GM06990 (cell line): Measurements from ENCODE around the gene NUMBL.

ENCODE experiments used
- DNase-seq: peaks from one replicate; pipeline ENCODE4 v3.0.0-alpha.2; 2011; ENCODE audit not compliant: insufficient read length; ENCODE audit errors: extremely low read depth
- H3K27me3 ChIP-seq: replicated peaks from 2 replicates; pipeline ENCODE4 v1.6.0; 2011; ENCODE audit warnings: low read length; ENCODE audit not compliant: control insufficient read depth, insufficient read depth
- H3K36me3 ChIP-seq: 2 replicates; pipeline ENCODE4 v1.5.1; 2011; ENCODE audit warnings: low read length; ENCODE audit not compliant: control insufficient read depth, insufficient read depth
- H3K4me3 ChIP-seq: replicated peaks from 2 replicates; pipeline ENCODE4 v1.5.1; 2011; ENCODE audit warnings: low read depth, mild to moderate bottlenecking, control low read depth, low read length
- CTCF ChIP-seq: IDR thresholded peaks from 2 replicates; pipeline ENCODE4 v1.5.1; 2011; ENCODE audit warnings: low read length, control low read depth, mild to moderate bottlenecking, inconsistent platforms; ENCODE audit not compliant: insufficient read depth, poor library complexity, severe bottlenecking

Gene NUMBL

GRCh38 chr19:40642757-40643305 lies 47.6 kb downstream of the NUMBL start:
- Histone ChIP-seq H3K4me3 (no peak overlapping the region), H3K27me3 (no peaks in the 10 kb centered on the region), H3K36me3 (no peaks in the 10 kb centered on the region)
- no peak for TF ChIP-seq CTCF
- DNase-seq, result no peak

- Histone ChIP-seq H3K36me3 (no peaks in the 10 kb centered on the region), H3K27me3 (no peaks in the 10 kb centered on the region), H3K4me3 (no peak overlapping the region)
- DNase-seq, result no peak
- TF ChIP-seq CTCF, result no peak
These were observed 48.3 kb downstream of the NUMBL start for GRCh38 chr19:40642051-40642706.

GRCh38 chr19:40641281-40641680 lies 49.2 kb downstream of the NUMBL start:
- no peak for TF ChIP-seq CTCF
- Histone ChIP-seq H3K4me3 (no peak overlapping the region), H3K36me3 (no peaks in the 10 kb centered on the region), H3K27me3 (no peaks in the 10 kb centered on the region)
- no peak for DNase-seq

GRCh38 chr19:40640744-40641143 lies 49.7 kb downstream of the NUMBL start:
- TF ChIP-seq CTCF, result no peak
- DNase-seq, result no peak
- Histone ChIP-seq H3K27me3 (no peaks in the 10 kb centered on the region), H3K4me3 (no peak overlapping the region), H3K36me3 (no peaks in the 10 kb centered on the region)

- no peak for DNase-seq
- no peak for TF ChIP-seq CTCF
- no peaks in the 10 kb centered on the region for H3K27me3 ChIP-seq
- no peak overlapping the region for H3K4me3 ChIP-seq
- no peaks in the 10 kb centered on the region for H3K36me3 ChIP-seq
These were observed 50.8 kb downstream of the NUMBL start for GRCh38 chr19:40639638-40639982.

- no peaks in the 10 kb centered on the region for H3K27me3 ChIP-seq
- TF ChIP-seq CTCF, result no peak
- no peak overlapping the region for H3K4me3 ChIP-seq
- no peaks in the 10 kb centered on the region for H3K36me3 ChIP-seq
- no peak for DNase-seq
These were observed 52.1 kb downstream of the NUMBL start for GRCh38 chr19:40638327-40638726.
